ENCODE measurements around the gene MYL6B.
"Not testable (repeated sequence)": the region's sequence is repeated elsewhere in the genome, so short reads cannot be mapped to it uniquely, and the experiment has no call there.

The MYL6B gene

DNA sequence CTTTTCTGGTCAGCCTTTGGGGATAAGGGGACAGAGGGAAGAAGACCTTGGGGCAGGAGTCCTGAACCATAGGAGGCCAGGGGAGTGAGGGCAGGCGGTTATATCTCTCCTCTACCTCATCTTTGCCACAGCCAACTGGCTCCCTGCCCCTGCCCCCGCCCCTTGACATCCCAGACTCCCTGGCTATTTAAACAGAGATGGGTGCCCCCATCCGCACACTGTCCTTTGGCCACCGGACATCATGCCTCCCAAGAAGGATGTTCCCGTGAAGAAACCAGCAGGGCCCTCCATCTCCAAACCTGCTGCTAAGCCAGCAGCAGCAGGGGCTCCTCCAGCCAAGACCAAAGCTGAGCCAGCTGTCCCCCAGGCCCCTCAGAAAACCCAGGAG, 1.3 kb downstream of the MYL6B start:
- no peak for DNase-seq (ENCODE audit: low read depth)

GRCh38 chr12:56154246-56154771, 1.9 kb downstream of the MYL6B start:
- DNase-seq (ENCODE audit: low read depth) = no peak

DNA sequence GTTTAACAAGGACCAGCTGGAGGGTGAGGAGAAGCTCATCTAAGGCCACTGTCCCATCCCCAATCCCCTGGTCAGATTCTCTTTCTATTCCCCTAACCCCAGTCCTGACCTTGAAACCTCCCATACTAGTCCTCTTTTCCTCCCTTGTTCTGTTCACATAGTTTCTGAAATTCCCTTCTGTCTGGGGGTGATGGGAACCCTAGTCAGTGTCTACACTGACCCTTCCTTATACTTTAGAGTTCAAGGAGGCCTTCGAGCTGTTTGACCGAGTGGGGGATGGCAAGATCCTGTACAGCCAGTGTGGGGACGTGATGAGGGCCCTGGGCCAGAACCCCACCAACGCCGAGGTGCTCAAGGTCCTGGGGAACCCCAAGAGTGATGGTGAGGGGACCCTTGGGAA, 2.4 kb downstream of the MYL6B start:
- no peak for DNase-seq (ENCODE audit: low read depth)

DNA sequence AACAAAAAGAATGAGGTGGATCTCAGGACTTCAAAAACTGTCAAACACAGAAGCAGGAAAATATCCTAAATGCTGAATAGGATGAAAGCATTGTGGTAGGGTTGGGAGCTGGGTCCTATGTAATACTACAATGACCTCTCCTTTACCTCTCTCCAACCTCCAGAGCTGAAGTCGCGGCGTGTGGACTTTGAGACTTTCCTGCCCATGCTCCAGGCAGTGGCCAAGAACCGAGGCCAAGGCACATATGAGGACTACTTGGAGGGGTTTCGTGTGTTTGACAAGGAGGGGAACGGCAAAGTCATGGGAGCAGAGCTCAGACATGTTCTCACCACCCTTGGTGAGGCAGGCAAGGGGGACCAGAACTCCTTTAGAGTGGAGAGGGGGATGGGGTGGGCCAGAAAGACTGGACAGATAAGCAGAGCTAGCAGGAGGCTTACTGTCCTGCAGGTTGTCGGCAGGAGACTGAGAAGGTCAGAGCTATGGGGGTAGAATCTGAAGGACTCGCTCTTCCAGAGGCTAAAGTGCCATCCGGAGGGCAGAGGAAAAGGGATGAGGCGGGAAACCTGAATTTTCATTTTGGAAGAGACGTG, 3.0 kb downstream of the MYL6B start:
- no peak for DNase-seq (ENCODE audit: low read depth)

DNA sequence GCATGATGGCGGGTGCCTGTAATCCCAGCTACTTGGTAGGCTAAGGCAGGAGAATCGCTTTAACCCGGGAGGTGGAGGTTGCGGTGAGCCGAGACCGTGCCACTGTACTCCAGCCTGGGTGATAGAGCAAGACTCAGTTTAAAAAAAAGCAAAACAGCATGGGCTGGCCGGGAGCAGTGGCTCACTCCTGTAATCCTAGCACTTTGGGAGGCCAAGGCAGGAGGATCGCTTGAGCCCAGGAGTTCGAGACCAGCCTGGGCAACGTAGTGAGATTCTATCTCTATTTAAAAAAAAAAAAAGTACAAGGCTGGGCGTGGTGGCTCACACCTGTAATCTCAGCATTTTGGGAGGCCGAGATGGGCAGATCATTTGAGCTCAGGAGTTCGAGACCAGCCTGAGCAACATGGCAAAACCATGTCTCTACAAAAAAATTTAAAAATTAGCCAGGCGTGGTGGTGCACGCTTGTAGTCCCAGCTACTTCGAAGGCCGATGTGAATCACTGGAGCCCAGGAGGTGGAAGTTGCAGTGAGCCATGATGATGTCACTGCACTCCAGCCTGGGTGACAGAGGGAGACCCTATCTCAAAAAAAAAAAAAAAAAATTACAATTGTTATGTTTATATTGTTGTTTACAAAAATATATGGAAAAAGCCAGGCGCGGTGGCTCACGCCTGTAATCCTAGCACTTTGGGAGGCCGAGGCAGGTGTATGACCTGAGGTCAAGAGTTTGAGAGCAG, 4.2 kb downstream of the MYL6B start:
- DNase-seq (ENCODE audit: low read depth) = not testable (repeated sequence)

- peak; percentile 29 for DNase-seq (ENCODE audit: low read depth)
Measured at GRCh38 chr12:56157201-56158028, 5.0 kb downstream of the MYL6B start.

DNA sequence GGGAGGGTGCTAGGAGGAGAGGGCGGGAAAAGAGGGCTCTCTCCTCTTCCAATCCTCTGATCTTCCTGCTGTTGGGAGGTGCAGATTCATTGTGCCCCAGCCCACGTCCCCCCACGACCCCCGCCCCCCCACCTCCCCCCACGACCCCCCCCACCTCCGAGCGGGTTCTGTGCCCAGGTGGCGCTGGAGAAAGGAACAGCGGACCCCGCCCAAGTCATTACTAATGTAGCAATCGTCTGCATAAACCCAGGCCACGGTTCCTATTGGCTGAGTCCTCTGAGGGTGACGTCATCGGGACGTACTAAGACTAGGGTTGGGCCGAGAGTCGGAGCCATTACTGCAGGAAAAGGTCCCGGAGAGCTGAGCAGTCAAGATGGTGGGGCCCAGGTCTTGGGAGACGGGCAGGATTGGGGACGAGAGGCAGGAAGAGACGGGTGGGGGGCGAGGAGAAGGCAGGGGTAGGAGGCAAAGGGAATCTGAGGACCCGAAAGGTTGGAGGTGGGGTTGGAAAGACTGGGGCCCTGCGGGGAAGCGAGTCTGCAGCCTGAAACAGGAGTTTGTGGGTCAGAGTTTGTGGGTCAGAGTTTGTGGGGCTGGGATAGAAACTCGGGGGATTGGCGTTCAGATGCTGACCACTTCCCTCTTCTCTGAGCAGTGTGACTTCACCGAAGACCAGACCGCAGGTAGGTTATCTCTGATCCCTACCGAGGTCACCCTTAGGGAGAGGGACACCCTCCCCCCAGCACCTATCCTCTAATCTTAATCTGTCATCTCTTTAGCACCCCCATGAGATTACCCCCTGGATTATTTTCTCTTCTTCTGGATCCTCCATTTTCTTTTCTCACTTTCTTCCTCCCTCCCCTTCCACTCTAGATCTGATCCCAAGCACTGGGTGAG, 5.9 kb downstream of the MYL6B start, which contains the start of gene MYL6:
Gene MYL6, plus strand, starts transcription at position 331 of the 897 bp plus-strand sequence. Its CDS starts 43 bp downstream, at position 374.
- peak; percentile 79 for DNase-seq (ENCODE audit: low read depth)

DNA sequence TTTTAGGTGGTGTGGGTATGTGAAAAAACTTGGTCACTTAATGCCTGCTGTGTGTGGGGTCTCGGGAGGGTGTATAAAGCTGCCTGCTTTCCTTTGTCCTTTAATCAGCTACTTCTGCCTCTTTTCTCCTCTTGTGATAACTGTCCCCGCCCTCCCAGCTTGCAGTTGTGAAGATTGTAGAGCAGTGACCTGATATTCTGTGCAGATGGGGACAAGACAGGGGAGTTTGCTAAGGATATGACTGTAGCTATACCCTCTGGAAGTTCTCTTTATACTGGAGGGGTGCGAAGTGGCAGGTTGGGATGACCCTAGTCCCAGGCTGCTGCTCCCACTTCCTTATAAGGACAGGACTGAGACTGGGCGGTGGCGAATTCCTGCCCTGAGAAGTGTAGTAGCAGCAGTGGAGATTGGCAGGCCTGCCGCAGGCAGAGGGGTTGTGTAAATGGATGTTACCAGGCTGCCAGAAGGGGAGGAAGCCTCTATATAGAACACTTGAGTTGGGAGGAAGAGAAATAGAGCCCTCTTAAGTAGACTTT, 6.6 kb downstream of the MYL6B start:
- DNase-seq (ENCODE audit: low read depth) = no peak

GRCh38 chr12:56159482-56160192, 7.2 kb downstream of the MYL6B start:
- no peak for DNase-seq (ENCODE audit: low read depth)

DNA sequence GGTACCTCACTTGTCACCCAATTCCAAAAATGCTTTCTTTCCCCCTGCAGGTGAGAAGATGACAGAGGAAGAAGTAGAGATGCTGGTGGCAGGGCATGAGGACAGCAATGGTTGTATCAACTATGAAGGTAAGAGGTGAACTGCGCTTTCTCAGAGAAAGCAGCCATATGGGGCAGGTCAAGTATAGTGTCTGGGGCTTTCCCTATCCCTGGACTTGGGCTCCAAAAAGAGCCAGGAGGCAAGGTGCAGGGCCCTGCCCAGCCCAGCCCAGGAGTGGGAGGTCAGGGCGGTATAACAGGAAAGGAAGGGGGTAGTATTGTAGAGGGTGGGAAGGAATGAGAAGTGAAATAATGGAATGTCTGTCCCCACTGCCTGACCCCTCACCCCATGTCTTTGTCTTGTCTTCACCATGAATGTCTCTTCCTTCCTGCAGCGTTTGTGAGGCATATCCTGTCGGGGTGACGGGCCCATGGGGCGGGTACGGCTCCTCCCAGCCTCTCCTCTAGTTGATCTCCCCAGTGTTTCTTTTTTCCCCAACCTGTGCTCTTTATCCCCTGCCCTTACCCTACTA, 7.9 kb downstream of the MYL6B start:
- DNase-seq (ENCODE audit: low read depth) = peak; percentile 33

GRCh38 chr12:56160894-56161689, 8.7 kb downstream of the MYL6B start:
- no peak for DNase-seq (ENCODE audit: low read depth)

- no peak for DNase-seq (ENCODE audit: low read depth)
Measured at GRCh38 chr12:56161690-56162351, 9.4 kb downstream of the MYL6B start.

GRCh38 chr12:56162468-56163290, 10.3 kb downstream of the MYL6B start:
- DNase-seq (ENCODE audit: low read depth) = no peak

GRCh38 chr12:56163533-56164344, 11.4 kb downstream of the MYL6B start:
- no peak for DNase-seq (ENCODE audit: low read depth)

GRCh38 chr12:56164345-56164729, 11.9 kb downstream of the MYL6B start:
- no peak for DNase-seq (ENCODE audit: low read depth)

GRCh38 chr12:56165369-56165768, 13.0 kb downstream of the MYL6B start:
- no peak for DNase-seq (ENCODE audit: low read depth)

GRCh38 chr12:56169229-56169759, 16.9 kb downstream of the MYL6B start:
- DNase-seq (ENCODE audit: low read depth) = no peak
